Subcutaneous abdominal adipose tissue (tissue), 5 donors: ENCODE results near the gene CEP78.

Source experiments
- H3K27ac ChIP-seq: one replicate; pipeline ENCODE4 v1.7.0; 2013; ENCODE audit warnings: low read depth, mild to moderate bottlenecking, inconsistent platforms, low read length, moderate library complexity
- H3K27me3 ChIP-seq, 5 donors: one replicate each; pipeline ENCODE4 v1.7.0; 2013; ENCODE audit warnings: low read length in 5 of 5, inconsistent platforms in 1 of 5; ENCODE audit not compliant: control insufficient read depth in 5 of 5, insufficient read depth in 4 of 5
- H3K36me3 ChIP-seq, 5 donors: one replicate each; pipeline ENCODE4 v1.7.0; 2013; ENCODE audit warnings: low read length in 5 of 5; ENCODE audit not compliant: control insufficient read depth in 5 of 5, insufficient read depth in 5 of 5
- H3K4me1 ChIP-seq, 5 donors: one replicate each; pipeline ENCODE4 v1.7.0; 2013; ENCODE audit warnings: low read length in 5 of 5, mild to moderate bottlenecking in 3 of 5, moderate library complexity in 1 of 5; ENCODE audit not compliant: control insufficient read depth in 5 of 5, insufficient read depth in 5 of 5
- H3K4me3 ChIP-seq, 5 donors: one replicate each; pipeline ENCODE4 v1.7.0; 2013; ENCODE audit warnings: low read length in 5 of 5, low read depth in 1 of 5
- H3K9ac ChIP-seq, 5 donors: one replicate each; pipeline ENCODE4 v1.7.0; 2013; ENCODE audit warnings: low read length in 5 of 5, mild to moderate bottlenecking in 4 of 5, moderate library complexity in 3 of 5
- H3K9me3 ChIP-seq, 5 donors: one replicate each; pipeline ENCODE4 v1.7.0; 2013; ENCODE audit warnings: low read length in 5 of 5; ENCODE audit not compliant: control insufficient read depth in 5 of 5
- donor health status: healthy.
- donor health status: healthy.
- donor health status: healthy.
- donor health status: healthy.
- donor health status: healthy.

CEP78 gene

DNA sequence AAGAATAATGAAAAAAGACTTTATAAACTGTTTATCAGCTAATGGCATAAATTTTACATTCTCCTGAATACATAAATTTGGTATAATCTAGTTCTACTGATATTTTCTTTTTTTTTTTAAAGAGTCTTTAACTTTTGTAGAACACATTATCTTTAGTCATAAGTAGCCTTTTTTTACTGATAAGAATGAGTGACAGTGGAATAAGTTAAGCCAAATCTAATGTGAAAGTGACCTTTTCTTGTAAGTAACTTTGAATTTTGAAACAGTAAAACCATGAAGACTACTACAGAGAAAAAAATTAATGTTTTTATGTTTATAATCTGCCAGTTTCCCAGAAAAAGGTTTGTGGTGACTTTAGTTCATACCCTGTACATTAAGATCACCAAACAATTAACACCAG is 13.7 kb downstream of the CEP78 start:
- Histone ChIP-seq H3K27me3 (no peaks in the 10 kb centered on the region), H3K9me3 (no peaks in the 10 kb centered on the region), H3K4me3 (no peak overlapping the region), H3K9ac (no peak overlapping the region), H3K27ac (no peak overlapping the region), H3K4me1 (peaks cover 0 to 5% (median 0%) of the 10 kb centered on the region in 5 donors), H3K36me3 (peaks cover 0 to 16% (median 4%) of the 10 kb centered on the region in 5 donors)

DNA sequence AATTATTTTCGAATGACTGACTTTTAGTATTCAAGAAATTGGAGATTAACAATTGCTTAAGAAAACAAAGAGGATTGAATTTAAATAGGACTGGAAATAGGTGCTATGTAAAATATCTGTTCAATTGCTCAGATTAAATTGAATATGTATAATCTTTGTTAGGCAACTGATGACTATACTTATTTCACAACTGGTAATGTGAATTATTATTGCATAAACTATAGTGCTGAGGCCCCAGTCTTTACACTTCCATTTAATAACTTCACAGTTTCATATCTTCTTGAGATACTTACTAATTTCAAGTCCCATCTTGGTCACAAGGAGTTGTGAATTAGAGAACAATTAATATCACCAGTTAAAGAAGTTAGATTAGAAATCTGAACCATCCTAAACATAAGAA is 16.7 kb downstream of the CEP78 start:
- H3K4me3 ChIP-seq: no peak overlapping the region
- H3K27me3 ChIP-seq: no peaks in the 10 kb centered on the region
- peaks cover 0 to 11% (median under 1%) of the 10 kb centered on the region in 5 donors for H3K36me3 ChIP-seq
- H3K9ac ChIP-seq: no peak overlapping the region
- H3K9me3 ChIP-seq: no peaks in the 10 kb centered on the region
- H3K4me1 ChIP-seq: peaks cover 0 to 7% (median 0%) of the 10 kb centered on the region in 5 donors
- H3K27ac ChIP-seq: no peak overlapping the region

DNA sequence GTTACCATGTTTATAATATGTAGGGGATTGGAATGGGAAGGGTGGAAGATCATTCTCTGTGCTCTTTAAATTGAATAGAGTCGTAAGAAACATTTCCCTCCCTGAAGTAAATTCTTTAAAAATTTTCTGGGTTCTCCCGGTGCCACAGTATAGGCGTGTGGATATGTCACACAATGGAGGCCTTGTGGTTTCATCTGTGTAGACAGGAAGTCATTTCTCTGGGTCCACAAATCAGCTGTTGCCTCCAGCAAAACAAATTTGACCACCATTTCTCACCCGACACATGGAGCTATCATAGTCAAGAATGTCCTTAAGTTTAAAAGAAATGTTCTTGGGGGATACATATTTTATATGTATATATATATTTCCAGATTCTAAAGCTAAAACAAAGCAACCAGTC is 17.4 kb downstream of the CEP78 start:
- Histone ChIP-seq H3K4me3 (no peak overlapping the region), H3K27me3 (no peaks in the 10 kb centered on the region), H3K36me3 (peaks cover 0 to 15% (median 0%) of the 10 kb centered on the region in 5 donors), H3K4me1 (peaks cover 0 to 7% (median 0%) of the 10 kb centered on the region in 5 donors), H3K9me3 (no peaks in the 10 kb centered on the region), H3K27ac (no peak overlapping the region), H3K9ac (no peak overlapping the region)

DNA sequence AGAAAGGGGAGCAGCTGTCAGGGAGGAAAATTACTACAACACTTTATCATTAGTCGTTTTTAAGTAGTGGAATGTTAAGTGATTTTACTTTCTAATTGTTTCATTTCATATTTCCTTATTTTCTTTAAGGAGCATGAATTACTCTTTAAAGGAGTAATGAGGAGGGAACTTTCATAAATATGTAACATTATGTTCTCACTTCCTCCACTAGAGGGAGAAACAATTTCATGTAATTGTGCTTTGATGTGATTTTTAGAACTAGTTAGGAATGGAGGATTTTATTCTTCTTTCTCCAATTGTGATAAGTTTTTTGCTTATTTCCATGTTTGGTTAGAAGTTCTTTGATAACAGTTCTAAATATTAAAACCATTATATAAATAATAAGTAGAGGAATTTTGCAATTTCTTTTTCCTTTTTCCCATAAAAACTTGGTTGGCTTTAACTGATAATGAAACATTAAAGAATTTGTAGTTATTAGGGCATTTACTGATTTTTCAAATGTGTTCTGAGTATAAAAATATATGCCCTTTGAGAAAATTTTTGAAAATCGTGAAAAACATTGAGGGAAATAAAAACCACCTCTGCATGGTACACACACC is 25.6 kb downstream of the CEP78 start:
- no peaks in the 10 kb centered on the region for H3K27me3 ChIP-seq
- no peaks in the 10 kb centered on the region for H3K9me3 ChIP-seq
- H3K36me3 ChIP-seq: peaks cover 0 to 16% (median 12%) of the 10 kb centered on the region in 5 donors
- H3K4me1 ChIP-seq: no peaks in the 10 kb centered on the region
- H3K4me3 ChIP-seq: no peak overlapping the region
- no peak overlapping the region for H3K9ac ChIP-seq
- no peak overlapping the region for H3K27ac ChIP-seq

DNA sequence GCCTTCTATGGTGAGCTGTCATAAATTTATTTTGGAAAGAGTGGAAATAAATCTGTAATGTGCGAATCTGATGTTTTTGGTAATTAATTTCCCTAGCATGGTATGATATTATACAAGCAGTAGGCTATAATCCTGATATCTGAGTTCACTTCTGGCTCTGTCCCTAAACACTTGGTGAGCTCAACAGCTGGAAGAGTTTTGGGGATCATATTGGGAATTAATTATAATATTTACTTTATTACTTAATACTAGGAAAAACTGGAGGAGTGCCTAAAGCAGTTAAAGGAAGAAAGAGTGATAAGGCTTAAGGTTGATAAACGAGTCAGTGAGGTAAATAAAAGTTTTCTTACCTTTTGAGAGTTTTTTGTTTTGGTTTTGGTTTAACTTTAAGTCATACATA is 26.8 kb downstream of the CEP78 start:
- Histone ChIP-seq H3K4me1 (no peaks in the 10 kb centered on the region), H3K9ac (no peak overlapping the region), H3K27me3 (no peaks in the 10 kb centered on the region), H3K27ac (no peak overlapping the region), H3K9me3 (no peaks in the 10 kb centered on the region), H3K4me3 (no peak overlapping the region), H3K36me3 (peaks cover under 1 to 25% (median 21%) of the 10 kb centered on the region in 5 donors)

DNA sequence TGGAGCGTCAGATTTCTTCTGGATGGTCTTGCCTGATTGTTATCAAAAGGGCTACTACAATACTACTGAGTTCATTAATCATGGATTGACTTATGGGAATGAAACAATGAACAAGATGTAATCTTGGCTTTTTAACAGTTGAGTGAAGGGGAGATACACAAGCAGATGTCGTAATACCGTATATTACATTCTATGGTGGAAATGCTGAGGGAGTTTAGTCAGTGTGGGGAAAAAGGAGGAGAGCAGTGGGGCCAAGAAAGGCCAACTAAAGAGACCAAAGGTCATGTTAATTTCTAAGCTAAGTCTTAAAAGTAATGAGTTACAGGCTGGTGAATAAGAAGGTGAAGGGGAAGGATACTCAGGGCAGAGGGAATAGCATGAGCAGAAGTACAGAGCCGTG is 32.0 kb downstream of the CEP78 start:
- no peaks in the 10 kb centered on the region for H3K27me3 ChIP-seq
- peaks cover 6 to 38% (median 28%) of the 10 kb centered on the region in 5 donors for H3K36me3 ChIP-seq
- no peak overlapping the region for H3K4me3 ChIP-seq
- no peaks in the 10 kb centered on the region for H3K9me3 ChIP-seq
- no peak overlapping the region for H3K27ac ChIP-seq
- H3K4me1 ChIP-seq: no peaks in the 10 kb centered on the region
- no peak overlapping the region for H3K9ac ChIP-seq

DNA sequence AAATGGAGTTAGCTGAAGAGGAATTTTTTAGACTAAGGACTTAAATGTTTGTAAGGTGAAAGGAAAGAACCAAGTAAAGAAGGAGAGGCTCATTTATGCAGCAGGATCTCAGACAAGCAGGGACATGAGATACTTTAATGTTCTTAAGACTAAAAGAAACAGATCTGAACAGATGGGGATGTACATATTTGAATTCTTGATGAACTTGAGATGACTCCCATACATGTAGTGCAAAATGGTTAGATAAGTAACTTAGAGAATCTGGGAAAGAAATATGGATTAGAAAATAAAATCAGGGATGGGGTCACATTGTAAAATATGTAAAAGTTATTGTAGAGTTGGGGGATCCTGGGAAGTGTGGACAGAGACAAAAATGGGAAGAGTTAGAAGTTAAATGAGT is 33.9 kb downstream of the CEP78 start:
- no peak overlapping the region for H3K4me3 ChIP-seq
- no peak overlapping the region for H3K9ac ChIP-seq
- H3K9me3 ChIP-seq: no peaks in the 10 kb centered on the region
- H3K36me3 ChIP-seq: peaks cover 6 to 38% (median 28%) of the 10 kb centered on the region in 5 donors
- H3K4me1 ChIP-seq: no peaks in the 10 kb centered on the region
- H3K27me3 ChIP-seq: no peaks in the 10 kb centered on the region
- H3K27ac ChIP-seq: no peak overlapping the region

DNA sequence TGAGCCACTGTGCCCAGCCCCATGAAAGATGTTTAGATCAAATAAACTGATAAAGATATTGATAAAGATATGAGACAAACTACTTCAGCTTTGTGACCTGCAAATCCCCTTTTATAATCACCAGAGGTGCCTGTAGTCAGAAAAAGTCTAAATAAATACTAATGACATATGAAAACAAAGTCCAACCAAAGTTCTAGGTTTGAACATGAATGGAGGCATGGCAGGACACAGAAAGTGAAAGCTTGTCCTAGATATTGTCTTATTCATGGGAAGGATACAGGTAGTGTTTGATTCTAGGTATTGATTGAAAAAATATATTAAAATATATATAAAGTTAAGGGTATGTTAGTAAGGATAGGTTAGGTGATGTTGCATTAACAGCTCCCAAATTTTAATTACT is 36.4 kb downstream of the CEP78 start:
- no peak overlapping the region for H3K9ac ChIP-seq
- no peaks in the 10 kb centered on the region for H3K4me1 ChIP-seq
- peaks cover 6 to 19% (median 9%) of the 10 kb centered on the region in 5 donors for H3K36me3 ChIP-seq
- no peak overlapping the region for H3K27ac ChIP-seq
- H3K27me3 ChIP-seq: no peaks in the 10 kb centered on the region
- H3K9me3 ChIP-seq: no peaks in the 10 kb centered on the region
- H3K4me3 ChIP-seq: no peak overlapping the region

DNA sequence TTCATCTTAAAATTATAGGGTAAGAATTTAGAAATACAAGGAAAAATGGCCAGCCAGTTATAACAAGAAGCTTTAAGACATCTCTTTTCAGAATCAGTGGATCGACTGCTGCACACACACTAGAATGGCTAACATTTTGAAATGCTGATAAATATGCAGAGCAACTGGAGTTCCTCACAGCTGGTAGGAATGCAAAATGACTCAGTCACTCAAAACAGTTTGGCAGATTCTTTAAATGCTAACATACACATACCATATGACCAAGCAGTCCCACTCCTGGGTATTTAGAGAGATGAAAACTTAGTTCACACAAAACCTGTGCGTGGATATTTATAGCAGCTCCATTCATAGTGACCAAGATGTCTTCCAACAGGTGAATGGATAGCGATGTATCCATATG is 37.9 kb downstream of the CEP78 start:
- Histone ChIP-seq H3K9ac (no peak overlapping the region), H3K9me3 (no peaks in the 10 kb centered on the region), H3K4me3 (no peak overlapping the region), H3K27ac (no peak overlapping the region), H3K36me3 (peaks cover 0 to 8% (median 0%) of the 10 kb centered on the region in 5 donors), H3K27me3 (no peaks in the 10 kb centered on the region), H3K4me1 (peaks cover 0 to 14% (median 12%) of the 10 kb centered on the region in 5 donors)

DNA sequence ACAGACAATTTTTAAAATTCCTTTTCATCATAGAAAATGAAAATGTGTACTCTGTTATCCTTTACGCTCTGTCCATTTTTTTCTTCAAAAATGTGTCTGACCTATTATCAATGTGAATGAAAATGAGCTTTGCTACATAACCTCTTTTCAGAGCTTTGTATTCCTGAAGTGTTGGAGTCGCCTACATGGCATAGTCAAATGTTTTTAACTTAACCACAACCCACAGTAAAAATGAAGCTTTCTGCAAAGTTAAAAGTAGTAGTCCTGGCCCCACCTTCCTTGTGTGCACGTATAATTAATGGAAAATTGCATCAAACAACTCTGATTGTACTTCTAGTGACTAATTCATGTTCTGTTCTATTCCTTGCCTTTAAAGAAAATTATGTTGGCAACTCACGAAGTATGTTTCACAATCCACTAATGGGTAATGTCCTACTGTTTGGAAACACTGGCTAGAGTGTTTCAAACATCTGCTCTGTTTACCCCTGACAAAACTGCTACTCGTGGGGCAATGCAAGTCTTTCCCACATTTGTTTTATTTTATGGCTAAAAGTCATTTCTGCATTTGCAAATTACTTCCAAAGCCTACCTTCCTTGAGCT is 42.4 kb downstream of the CEP78 start:
- Histone ChIP-seq H3K4me3 (no peak overlapping the region), H3K9ac (no peak overlapping the region), H3K27me3 (no peaks in the 10 kb centered on the region), H3K4me1 (peaks cover 0 to 37% (median 32%) of the 10 kb centered on the region in 5 donors), H3K9me3 (no peaks in the 10 kb centered on the region), H3K27ac (no peak overlapping the region), H3K36me3 (no peaks in the 10 kb centered on the region)
